Urothelium cell line (cell line): ENCODE measurements around the gene SAP130.

ENCODE experiments used
- DNase-seq: peaks from one replicate; pipeline ENCODE4 v3.0.0; 2011; ENCODE audit warnings: low spot score, mixed read lengths
- FAIRE-seq: peaks from 2 replicates; lab custom pipeline; 2011; peaks lifted over from hg19 to GRCh38; lab: Jason Lieb, UNC

The SAP130 gene

GRCh38 chr2:128027801-128028667 lies at the start of gene SAP130:
Gene SAP130, minus strand, starts transcription at chr2:128028059. Its CDS starts 1,767 bp downstream, at chr2:128026292.
- DNase-seq (peak; percentile 99), FAIRE-seq (peak; percentile 97)

- no peak for DNase-seq
- FAIRE-seq = no peak
Observed at GRCh38 chr2:128076461-128077106, 48.7 kb upstream of the SAP130 start.

- DNase-seq = no peak
- no peak for FAIRE-seq
Observed at GRCh38 chr2:128073278-128073677, 45.4 kb upstream of the SAP130 start.

GRCh38 chr2:128069769-128070168 lies 41.9 kb upstream of the SAP130 start:
- FAIRE-seq (no peak), DNase-seq (peak; percentile 42)

GRCh38 chr2:128064353-128064752 lies 36.5 kb upstream of the SAP130 start:
- DNase-seq (no peak), FAIRE-seq (no peak)

GRCh38 chr2:128062571-128062970 lies 34.7 kb upstream of the SAP130 start:
- no peak for FAIRE-seq
- no peak for DNase-seq

- FAIRE-seq (no peak), DNase-seq (no peak)
Observed at GRCh38 chr2:128058114-128058513, 30.3 kb upstream of the SAP130 start.

- FAIRE-seq (no peak), DNase-seq (no peak)
Observed at GRCh38 chr2:128057334-128057733, 29.5 kb upstream of the SAP130 start.

GRCh38 chr2:128054104-128054885 lies 26.4 kb upstream of the SAP130 start:
- DNase-seq (no peak), FAIRE-seq (no peak)

GRCh38 chr2:128053331-128053730 lies 25.5 kb upstream of the SAP130 start:
- FAIRE-seq (no peak), DNase-seq (no peak)

GRCh38 chr2:128043041-128043440 lies 15.2 kb upstream of the SAP130 start:
- FAIRE-seq = no peak
- no peak for DNase-seq

- FAIRE-seq (no peak), DNase-seq (no peak)
Observed at GRCh38 chr2:128041561-128041960, 13.7 kb upstream of the SAP130 start.

- DNase-seq (no peak), FAIRE-seq (no peak)
Observed at GRCh38 chr2:128040166-128040771, 12.4 kb upstream of the SAP130 start.

- FAIRE-seq (no peak), DNase-seq (no peak)
Observed at GRCh38 chr2:128039535-128039934, 11.7 kb upstream of the SAP130 start.

- FAIRE-seq = no peak
Observed at GRCh38 chr2:128038411-128038810, 10.6 kb upstream of the SAP130 start.

GRCh38 chr2:128037649-128038048 lies 9.8 kb upstream of the SAP130 start:
- no peak for DNase-seq
- no peak for FAIRE-seq

More at GRCh38 chr2:128038411-128038810, 10.6 kb upstream of the SAP130 start:
- no peak for DNase-seq

- peak; percentile 42 for FAIRE-seq
Observed at GRCh38 chr2:128036748-128037607, 9.1 kb upstream of the SAP130 start.

GRCh38 chr2:128032092-128032491 lies 4.2 kb upstream of the SAP130 start:
- FAIRE-seq (no peak), DNase-seq (no peak)

More at GRCh38 chr2:128036748-128037607, 9.1 kb upstream of the SAP130 start:
- no peak for DNase-seq

- no peak for FAIRE-seq
- DNase-seq = no peak
Observed at GRCh38 chr2:128028668-128029054, 802 bp upstream of the SAP130 start.

GRCh38 chr2:128027278-128027800 lies 520 bp downstream of the SAP130 start:
- FAIRE-seq (peak; percentile 89), DNase-seq (peak; percentile 100)
